Astrocyte of the cerebellum (primary cell): ENCODE data around the gene IKZF1.

ENCODE experiments used
- DNase-seq: peaks from one replicate; pipeline ENCODE4 v3.0.0-alpha.2; 2011; ENCODE audit warnings: low read depth
- H3K4me3 ChIP-seq: 2 replicates; pipeline ENCODE4 v1.5.1; 2011; ENCODE audit warnings: mild to moderate bottlenecking, low read depth, low read length, moderate library complexity
- CTCF ChIP-seq: IDR thresholded peaks from 2 replicates; pipeline ENCODE4 v1.5.1; 2012; ENCODE audit warnings: low read length, low read depth, moderate library complexity, mild to moderate bottlenecking; ENCODE audit errors: missing control alignments
- in situ Hi-C: cut with HindIII; loops from 2 replicates; pipeline ENCODE4 v1.10.0; 2017; ENCODE audit warnings: low sequenced_read_pairs

Gene IKZF1

DNA sequence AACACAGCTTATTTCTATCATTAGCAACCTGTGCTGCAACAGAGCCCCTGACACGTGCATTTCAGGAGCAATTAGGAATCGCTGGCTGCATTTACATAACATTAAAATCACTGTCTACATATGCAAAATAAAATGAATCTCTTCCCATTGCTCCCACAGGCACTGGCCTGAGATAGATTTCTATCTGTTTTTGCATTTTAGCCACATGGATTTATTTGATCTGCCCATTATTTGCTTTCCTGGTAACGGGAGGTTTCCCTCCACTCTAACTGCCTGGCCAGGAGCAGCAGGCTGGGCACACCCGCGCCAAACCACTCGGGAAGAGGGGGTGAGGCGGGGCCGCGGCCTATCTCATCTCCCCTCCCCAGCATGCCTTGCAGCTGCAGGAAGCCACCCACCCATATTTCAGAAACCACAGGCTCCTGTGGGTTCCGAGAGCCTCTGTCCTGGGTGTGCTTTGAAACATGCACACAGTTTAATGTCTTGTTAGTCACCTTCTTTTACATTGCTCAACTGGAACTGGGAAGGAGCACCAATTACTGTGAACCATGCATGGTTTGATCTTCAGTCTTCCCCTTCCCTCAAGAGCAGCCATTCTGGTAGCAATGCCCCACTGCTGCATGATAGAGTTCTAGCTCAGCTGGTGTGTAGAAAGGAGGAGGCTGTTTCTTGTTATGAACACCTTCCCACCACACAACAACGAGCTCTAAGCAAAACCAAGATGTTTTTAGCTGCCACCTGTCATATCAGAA is 37.7 kb upstream of the IKZF1 start:
- H3K4me3 ChIP-seq, result no peak overlapping the region
- in situ Hi-C loops, result no loop called here
- no peak for TF ChIP-seq CTCF
- no peak for DNase-seq

- no peak for TF ChIP-seq CTCF
- in situ Hi-C loops, result no loop called here
- no peak for DNase-seq
- no peak overlapping the region for H3K4me3 ChIP-seq
Measured at GRCh38 chr7:50267525-50268041, 36.9 kb upstream of the IKZF1 start.

GRCh38 chr7:50268223-50268622 is 36.3 kb upstream of the IKZF1 start:
- H3K4me3 ChIP-seq, result no peak overlapping the region
- no peak for DNase-seq
- no peak for TF ChIP-seq CTCF
- in situ Hi-C loops, result no loop called here

DNA sequence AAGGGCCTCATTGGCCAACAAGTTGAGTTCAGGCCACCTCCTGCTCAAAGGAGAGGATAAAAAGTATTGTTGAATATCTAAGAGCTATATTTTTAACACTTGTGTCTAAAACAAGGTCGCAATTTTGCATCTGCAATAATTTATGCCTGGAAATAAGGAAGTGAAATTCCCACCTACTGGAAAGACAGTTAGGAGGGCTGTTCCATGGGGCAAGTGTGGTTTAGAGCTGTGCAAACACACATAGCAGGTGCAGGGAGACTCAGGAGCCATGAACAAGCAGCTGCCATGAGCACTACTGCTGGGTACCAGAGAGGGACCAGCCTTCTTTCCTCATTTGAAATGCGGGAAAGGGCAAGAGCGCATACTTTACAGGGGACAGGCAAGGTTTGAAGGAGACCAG is 35.5 kb upstream of the IKZF1 start:
- in situ Hi-C loops, result no loop called here
- no peak for TF ChIP-seq CTCF
- no peak for DNase-seq
- H3K4me3 ChIP-seq, result no peak overlapping the region

GRCh38 chr7:50270531-50271018 is 33.9 kb upstream of the IKZF1 start:
- TF ChIP-seq CTCF, result no peak
- in situ Hi-C loops, result no loop called here
- DNase-seq, result no peak
- H3K4me3 ChIP-seq, result no peak overlapping the region

GRCh38 chr7:50272808-50273207 is 31.7 kb upstream of the IKZF1 start:
- DNase-seq, result no peak
- in situ Hi-C loops, result no loop called here

More at GRCh38 chr7:50272808-50273207, 31.7 kb upstream of the IKZF1 start:
- no peak for TF ChIP-seq CTCF
- H3K4me3 ChIP-seq, result no peak overlapping the region
